ENCODE measurements around the gene UBA5.
A peak's percentile ranks its signal among the peaks of the same experiment; 100 is the strongest.

UBA5 gene

DNA sequence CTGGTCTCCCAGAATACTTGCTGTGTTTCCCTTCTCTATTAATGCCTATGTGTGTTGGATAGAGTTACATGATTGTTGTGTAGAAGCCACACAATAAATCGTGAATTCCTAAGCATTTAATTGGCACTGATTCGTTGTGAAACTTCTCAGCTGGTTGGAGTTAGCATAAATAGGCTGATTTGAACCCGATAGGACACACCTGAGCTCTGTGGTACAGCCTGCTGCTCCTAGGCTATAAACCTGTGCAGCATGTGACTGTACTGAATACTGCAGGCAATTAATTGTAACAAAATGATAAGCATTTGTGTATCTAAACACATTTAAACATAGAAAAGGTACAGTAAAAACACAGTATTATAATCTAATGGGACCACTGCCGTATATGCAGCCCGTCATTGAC, 5.4 kb upstream of the UBA5 start:
- no peak for DNase-seq

DNA sequence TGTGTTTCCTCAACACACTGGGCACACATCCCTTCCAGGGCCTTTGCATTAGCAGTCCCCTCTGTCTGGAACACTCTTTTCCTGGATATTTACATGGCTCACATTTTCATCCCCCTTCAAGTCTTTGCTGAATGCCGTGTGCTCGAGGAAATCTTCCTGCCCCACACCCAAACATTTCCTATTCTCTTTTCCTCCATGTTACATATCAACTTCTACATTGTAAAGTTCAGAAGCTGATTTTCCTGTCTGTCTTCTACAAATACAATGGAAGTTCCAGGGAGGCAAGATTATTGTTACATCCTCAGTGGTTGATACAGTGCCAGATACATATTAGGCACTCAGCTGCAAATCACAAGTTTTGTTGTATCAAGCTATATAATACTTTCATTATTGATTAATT, 4.7 kb upstream of the UBA5 start:
- no peak for DNase-seq

DNA sequence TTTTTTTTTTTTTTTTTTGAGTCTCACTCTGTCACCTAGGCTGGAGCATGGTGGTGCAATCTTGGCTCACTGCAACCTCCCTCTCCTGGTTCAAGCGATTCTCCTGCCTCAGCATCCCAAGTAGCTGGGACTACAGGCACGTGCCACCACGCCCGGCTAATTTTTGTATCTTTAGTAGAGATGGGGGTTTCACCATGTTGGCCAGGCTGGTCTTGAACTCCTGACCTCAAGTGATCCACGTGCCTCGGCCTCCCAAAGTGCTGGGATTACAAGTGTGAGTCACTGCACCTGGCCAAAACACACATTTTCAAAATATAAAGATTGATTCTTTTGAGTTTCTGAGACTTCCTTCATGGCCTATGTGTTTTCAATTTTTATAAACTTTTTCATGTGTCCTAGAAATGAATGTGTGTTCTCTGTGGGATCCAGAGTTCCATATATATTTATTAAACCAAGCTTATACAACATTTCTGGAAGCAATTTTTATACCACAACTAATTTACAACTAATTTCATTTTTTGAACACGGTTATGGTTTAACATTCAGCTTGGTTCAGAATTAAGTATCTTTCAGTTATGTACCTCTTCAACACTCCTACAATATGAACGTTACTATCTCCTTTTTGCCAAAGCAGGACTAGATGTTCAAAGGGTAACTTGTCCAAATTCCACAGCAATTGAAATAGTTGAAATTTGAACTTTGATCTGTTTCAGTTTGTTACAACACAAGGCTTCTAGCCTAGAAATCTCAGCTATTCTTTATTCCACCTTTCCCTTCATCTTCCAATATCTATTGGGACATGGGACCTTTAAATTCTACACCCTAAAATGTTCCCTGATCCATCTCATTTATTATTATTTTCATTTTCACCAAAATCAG, 2.0 kb upstream of the UBA5 start:
- no peak for DNase-seq

- DNase-seq = no peak
These were observed 1.1 kb upstream of the UBA5 start for GRCh38 chr3:132659000-132659364.

DNA sequence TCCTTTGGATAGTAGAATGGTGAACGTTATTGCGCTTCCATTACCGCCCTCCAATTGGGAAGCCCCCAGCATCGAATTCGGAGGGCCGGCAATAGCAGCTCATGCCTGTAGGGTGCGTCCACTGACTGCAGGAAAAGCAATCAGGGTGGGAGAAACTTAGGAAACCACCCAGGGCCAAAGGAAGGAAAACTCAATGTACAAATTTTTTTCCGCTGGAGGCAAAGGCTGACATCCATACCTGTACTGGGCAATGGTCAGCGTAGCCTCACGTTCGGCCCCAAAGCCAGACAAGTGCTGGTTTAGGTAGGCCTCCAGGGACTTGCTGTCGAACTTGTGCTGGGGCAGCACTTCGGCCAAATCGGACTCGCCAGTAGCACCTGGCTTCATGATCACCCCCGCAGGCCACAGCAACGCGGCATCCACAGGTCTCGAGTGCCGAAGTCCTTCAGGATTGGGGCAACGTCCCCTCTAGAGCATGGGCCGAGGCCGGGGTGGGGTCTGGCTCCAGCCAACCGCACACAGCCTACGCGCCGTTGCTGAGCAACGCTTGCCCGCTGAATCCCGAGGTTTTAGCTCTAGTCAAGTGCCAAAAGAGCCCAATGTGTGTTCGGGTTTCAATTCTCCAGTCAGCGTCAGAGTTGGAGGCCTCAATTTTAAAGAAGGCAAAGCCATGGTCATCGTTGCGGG, 621 bp upstream of the UBA5 start, which contains the start of gene ACAD11:
Gene ACAD11, minus strand, starts transcription at position 445 of the 687 bp plus-strand sequence. Its CDS starts 58 bp downstream, at position 387.
- DNase-seq = peak in 4 of 5 donors; percentile 11 to 35 (median 12)

GRCh38 chr3:132660811-132661070, 612 bp downstream of the UBA5 start:
- DNase-seq = no peak

- DNase-seq = no peak
These were observed 972 bp downstream of the UBA5 start for GRCh38 chr3:132661101-132661500.

- DNase-seq = no peak
These were observed 2.1 kb downstream of the UBA5 start for GRCh38 chr3:132662212-132662611.

DNA sequence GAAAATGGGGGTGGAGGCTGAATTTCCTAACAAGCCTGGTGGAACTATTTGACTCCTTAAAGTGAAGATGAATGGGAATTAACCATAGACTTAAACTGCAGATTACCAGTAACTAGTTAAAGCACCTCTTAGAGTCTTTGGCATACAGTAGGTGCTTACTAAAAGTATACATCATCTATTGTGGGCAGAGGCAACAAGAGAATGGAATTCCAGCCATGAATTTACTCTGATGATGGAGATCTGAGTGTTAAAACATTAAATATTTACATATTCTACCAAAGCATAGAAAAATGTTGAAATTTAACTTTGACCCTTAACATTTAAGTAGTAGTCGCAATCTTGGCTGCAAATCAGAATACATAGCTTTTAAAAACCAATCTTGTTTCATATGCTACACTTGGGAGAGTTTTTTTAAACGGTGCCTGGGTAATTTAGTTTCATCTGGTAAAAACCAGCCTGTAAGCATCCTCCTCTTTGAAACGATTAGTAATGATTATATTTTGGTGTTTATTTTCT, 5.2 kb downstream of the UBA5 start:
- DNase-seq = no peak

DNA sequence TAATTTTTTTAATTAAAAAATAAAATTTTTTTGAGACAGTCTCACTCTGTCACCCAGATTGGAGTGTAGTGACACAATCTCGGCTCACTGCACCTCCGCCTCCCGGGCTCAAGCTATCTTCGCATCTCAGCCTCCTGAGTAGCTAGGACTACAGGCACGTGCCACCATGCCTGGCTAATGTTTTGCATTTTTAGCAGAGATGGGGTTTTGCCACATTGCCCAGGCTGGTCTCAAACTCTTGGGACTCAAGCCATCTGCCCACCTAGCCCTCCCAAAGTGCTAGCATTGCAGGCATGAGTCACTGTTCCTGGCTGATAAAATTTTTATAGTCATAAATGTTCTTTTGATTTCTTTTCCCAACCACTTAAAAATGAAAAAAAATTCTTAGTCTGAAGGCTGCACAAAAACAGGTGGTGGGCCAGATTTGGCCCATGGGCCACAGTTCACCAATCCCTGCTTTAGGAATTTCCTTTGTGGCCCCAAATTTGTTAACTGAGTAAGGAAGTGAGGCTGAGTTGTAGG, 9.2 kb downstream of the UBA5 start:
- no peak for DNase-seq

DNA sequence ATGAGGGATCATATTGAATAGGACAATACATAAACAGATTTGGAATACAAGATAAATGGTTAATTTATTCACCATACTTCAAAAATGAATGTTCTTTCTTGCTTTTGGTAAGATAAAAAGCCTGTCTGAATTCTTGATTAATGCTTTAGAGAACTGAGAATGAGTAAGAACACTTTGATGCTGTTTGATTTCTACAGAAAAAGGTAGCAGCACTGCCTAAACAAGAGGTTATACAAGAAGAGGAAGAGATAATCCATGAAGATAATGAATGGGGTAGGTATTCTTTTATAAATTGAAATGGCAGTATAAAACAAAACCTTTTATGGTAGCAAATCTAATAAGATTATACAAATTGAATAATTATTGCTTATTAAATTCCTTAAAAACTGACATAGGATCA, 15.3 kb downstream of the UBA5 start:
- no peak for DNase-seq

GRCh38 chr3:132679911-132680310, 19.8 kb downstream of the UBA5 start:
- DNase-seq = no peak

GRCh38 chr3:132681421-132681820, 21.3 kb downstream of the UBA5 start:
- no peak for DNase-seq

DNA sequence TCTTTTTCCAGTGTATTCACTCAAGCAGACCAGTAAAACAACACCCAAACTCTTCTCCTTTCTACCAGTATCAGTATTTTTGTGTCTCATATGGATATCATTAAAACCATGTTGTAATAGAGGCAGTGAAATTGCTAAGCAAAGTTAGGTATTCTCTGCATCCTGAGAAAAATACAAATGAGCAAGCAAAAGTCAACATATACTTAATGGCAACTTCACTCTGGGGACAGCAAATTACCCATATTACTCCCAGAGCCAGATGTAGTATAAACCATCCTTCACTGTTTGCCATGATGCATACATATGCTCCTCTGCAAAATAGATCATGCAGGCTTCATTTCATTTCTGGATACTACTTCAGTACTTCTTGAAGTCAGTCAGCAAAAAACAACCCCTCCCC, 22.1 kb downstream of the UBA5 start:
- no peak for DNase-seq

DNA sequence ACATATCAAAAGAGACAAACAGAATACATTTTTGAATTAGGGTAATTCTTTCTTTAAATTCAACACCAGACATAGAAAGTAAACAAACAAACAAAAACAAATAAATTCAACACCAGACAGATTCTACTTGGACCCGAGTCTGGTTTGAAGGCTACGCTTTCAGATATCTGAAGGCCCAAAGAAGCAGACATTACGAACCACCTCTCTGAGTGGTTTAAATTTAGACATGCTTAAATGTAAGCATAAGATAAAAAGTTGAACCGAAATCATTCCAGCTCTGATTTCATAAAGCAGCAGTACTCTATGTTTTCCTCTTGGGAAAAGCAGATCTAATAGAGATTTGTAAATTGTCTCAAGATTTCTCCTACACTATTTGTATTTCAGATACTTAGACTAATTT, 29.9 kb downstream of the UBA5 start:
- no peak for DNase-seq

GRCh38 chr3:132694991-132695390, 34.9 kb downstream of the UBA5 start:
- no peak for DNase-seq

DNA sequence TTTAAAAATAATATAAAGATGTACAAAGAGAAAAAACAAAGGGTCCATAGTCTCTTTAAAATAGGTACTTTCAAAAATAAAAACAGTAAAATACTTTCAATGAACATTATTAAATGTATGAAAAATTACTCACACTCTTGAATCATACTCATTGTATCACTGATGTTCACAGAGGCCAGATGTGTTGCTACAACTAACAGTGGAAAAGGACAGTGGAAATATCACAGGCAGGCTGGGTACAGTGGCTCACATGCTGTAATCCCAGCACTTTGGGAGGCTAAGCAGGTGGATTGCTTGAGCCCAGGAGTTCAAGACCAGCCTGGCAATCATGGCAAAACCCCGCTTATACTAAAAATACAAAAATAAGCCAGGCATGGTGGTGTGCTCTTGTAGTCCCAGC, 35.3 kb downstream of the UBA5 start:
- DNase-seq = no peak

- no peak for DNase-seq
These were observed 43.6 kb downstream of the UBA5 start for GRCh38 chr3:132703733-132704132.

DNA sequence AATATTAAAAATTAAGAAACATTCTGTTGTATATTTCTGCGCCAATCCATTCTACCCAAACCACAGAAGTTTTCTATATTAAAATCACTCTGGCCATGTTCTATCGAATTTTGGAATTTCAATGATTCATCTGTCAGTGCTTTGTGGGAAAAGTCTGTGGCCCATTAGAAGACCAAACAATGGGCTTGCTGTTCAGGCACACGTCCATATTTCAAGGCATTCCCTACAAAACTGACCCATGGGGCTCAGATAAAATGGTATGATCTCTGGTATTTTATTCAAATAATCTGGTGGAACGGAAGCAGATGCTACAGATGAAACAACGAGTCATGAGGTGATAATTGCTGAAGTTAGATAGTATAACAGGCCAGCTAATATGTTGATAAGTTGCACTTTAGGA, 49.6 kb downstream of the UBA5 start:
- DNase-seq = no peak

- no peak for DNase-seq
These were observed 50.2 kb downstream of the UBA5 start for GRCh38 chr3:132710311-132710710.

- DNase-seq = no peak
These were observed 54.0 kb downstream of the UBA5 start for GRCh38 chr3:132713977-132714727.

GRCh38 chr3:132716372-132716771, 56.2 kb downstream of the UBA5 start:
- no peak for DNase-seq

GRCh38 chr3:132720228-132720627, 60.1 kb downstream of the UBA5 start:
- DNase-seq = no peak
